Activated CD4-positive, alpha-beta T cell treated with anti-CD3 and anti-CD28 coated beads, Interleukin-2, amount 10 ng/mL, durations not matched to agents 7 days and 5 days (primary cell): ENCODE results near the gene TMEM158. TPM values are rescaled to one million over a fixed set of nuclear protein-coding genes. Genes with fewer than 3 reads are reported as not detected.

Experiments used
- CTCF ChIA-PET: fragments of 350-600 bp; sonication (Branson Sonifier 250); formaldehyde crosslinking; loops from one replicate; lab custom pipeline; 2021; ENCODE audit warnings: antibody characterized with exemption; lab: Charles Lee
- POLR2A ChIA-PET: fragments of 350-600 bp; sonication (Branson Sonifier 250); formaldehyde crosslinking; loops from one replicate; lab custom pipeline; 2021; ENCODE audit warnings: antibody characterized with exemption; lab: Charles Lee
- DNase-seq: peaks from one replicate; pipeline ENCODE4 v3.0.0-alpha.2; 2020
- H3K27ac Mint-ChIP-seq: one replicate; pipeline ENCODE4 v1.8.0; 2021; ENCODE audit warnings: mild to moderate bottlenecking, moderate library complexity, mixed read lengths
- H3K27me3 Mint-ChIP-seq: one replicate; pipeline ENCODE4 v1.8.0; 2021; ENCODE audit warnings: mixed read lengths
- H3K36me3 Mint-ChIP-seq: one replicate; pipeline ENCODE4 v1.8.0; 2021; ENCODE audit warnings: low read depth, mixed read lengths
- H3K4me1 Mint-ChIP-seq: one replicate; pipeline ENCODE4 v1.8.0; 2021; ENCODE audit warnings: mixed read lengths
- H3K4me3 Mint-ChIP-seq: one replicate; pipeline ENCODE4 v1.8.0; 2021; ENCODE audit warnings: mild to moderate bottlenecking, moderate library complexity, mixed read lengths
- H3K9me3 Mint-ChIP-seq: one replicate; pipeline ENCODE4 v1.8.0; 2021; ENCODE audit warnings: mixed read lengths
- total RNA-seq, 2 experiments: library from RNA; stranded (reverse); gene quantifications; one replicate each; pipeline ENCODE4 v1.2.3, GENCODE V29; 2021

Gene TMEM158
- total RNA-seq, 2 experiments from 2014 or later = 0.54 to 0.55 TPM

DNA sequence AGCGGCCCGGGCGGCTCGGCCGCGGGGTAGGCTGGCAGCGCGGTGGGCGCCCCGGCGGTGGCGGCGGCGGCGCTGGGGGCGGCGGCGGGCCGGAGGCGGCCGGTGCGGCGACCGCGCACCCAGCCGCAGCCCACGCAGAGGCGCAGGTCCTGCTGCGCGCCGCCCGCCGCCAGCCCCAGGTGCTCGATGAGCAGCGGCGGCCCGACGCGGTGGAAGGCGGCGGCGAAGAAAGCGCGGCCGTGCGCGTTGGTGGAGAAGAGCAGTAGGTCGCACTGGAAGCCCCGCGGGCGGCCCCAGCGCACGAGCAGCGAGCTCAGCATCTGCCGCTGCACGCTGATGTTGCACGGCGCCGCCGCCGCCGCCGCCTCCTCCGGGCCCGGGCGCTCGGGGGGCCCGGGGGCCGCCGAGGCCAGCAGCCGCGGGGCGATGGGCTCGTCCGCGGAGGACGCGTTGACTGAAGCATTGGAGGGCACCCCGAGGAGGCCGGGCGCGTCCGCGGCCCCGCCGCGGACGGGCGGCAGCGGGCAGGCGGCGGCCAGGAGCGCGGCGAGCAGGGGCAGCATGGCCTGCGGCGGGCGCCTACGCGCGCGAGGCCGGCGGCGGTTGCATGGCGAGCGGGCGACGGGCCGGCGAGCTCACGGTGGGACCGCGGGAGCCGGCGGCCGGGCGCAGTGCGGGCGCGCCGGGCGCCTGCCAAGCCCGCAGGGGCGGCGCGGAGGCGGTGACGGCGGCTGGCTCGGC, 452 bp downstream of the TMEM158 start:
- no peak overlapping the region for H3K4me3 Mint-ChIP-seq
- no peak overlapping the region for H3K27ac Mint-ChIP-seq
- H3K36me3 Mint-ChIP-seq = no peaks in the 10 kb centered on the region
- CTCF ChIA-PET = interaction anchor here (1.1 to 6.7 kb wide), 3 partner anchors 16 to 184 kb away, joined by 3 to 29 read pairs (median 4); no protein-coding TSS in a partner anchor
- POLR2A ChIA-PET = interaction anchor here (0.6 kb wide), 1 partner anchor 335 kb away, joined by 11 read pairs; no protein-coding TSS in a partner anchor
- H3K9me3 Mint-ChIP-seq = no peaks in the 10 kb centered on the region
- peaks cover 12% of the 10 kb centered on the region for H3K4me1 Mint-ChIP-seq
- H3K27me3 Mint-ChIP-seq = peaks cover 74% of the 10 kb centered on the region
- DNase-seq = peak; percentile 44

DNA sequence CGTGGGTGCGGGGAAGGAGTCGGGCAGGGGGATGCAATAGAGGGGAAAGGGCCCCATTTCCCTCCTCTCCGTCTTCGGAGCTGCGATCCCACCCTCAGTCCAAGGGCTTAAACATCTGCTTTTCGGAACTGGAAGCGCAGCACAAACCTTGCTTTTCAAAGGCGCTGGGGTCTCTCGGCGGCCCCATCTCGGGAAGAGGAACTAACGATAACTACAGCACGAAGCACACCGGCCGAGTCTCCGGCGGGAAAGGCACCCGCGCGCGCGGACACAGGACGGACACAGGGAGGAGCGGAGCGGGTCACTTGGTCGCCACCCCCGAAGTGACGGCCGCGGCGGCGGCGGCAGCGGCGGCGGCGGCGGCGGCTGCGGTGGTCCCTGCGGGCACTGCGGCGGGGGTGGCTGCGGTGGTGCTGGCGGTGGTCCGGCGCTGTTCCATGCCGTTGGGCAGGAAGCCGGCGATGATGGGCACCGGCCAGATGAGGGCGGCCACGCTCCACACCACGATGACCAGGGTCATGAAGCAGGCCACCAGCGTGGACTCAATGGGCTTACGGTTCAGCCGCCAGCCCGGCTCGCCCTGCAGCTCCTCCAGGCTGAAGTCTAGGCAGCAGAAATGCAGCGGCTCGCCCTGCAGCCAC, 1.1 kb downstream of the TMEM158 start:
- Mint-ChIP-seq H3K9me3 (no peaks in the 10 kb centered on the region), H3K4me1 (peaks cover 12% of the 10 kb centered on the region), H3K36me3 (no peaks in the 10 kb centered on the region), H3K27ac (peak overlapping the region; percentile 42), H3K4me3 (peak overlapping the region; percentile 72), H3K27me3 (peaks cover 75% of the 10 kb centered on the region)
- POLR2A ChIA-PET = no interaction called here
- DNase-seq = peak; percentile 18
- CTCF ChIA-PET = interaction anchor here (1.4 to 6.7 kb wide), 3 partner anchors 9 to 184 kb away, joined by 3 to 29 read pairs (median 9); no protein-coding TSS in a partner anchor

DNA sequence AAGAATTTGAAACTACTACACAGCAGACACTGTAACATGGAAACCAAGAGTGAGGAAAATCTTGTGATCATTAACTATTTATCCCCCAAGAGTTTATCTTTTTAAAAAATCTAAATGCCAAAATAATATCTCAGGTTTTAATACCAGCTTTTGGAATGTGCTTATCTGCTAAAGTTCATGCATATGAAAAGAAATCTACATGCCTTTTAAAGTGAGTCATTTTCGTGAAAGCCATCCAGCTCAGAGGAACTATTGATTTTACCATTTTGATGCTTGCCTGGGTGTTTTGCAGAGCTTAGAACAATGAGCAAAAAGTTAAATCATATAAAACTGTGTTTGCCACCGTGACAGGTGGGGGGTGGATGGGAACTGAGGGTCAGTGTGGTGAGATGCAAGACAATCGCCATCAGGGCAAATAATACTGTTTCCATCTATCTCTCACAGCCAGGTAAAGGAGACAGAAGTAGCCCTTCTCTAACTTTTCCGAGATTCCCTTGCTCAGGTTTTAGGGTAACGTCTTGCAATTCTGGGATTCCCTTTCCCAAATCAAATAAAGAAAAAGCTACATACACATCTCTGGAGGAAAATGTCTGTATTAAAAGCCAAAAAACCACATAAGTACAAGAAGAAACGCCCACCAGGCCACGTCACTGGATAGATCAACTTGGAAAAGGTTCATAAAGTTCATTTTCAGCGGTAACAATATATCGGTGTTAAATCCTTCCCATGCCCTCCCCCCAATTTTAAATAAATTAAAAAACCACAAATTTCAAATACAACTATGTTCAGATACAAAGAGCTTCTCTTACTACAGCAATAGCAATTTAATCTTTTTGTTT, 2.0 kb downstream of the TMEM158 start:
- no peak for DNase-seq

DNA sequence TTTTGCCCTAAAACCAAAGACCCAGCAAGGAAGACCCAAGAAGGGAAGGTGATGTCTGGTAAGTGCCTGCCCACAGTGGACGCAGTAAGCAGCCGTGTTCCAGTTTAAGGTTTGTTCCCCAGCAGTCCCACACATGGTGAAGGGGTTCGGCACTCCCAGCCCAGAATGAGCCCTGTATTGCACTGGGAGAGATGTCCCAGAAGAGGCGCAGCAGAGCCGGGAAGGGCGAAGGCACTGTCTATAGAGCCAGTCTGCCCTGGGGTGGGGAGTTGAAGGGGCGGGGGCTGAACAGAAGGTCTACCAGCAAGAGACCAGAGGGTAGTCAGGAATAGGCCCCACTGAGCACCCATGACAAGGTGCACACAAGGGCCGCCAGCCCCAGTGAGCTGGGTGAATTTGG, 6.4 kb downstream of the TMEM158 start:
- H3K4me3 Mint-ChIP-seq = no peak overlapping the region
- H3K4me1 Mint-ChIP-seq = peaks cover 7% of the 10 kb centered on the region
- POLR2A ChIA-PET = no interaction called here
- H3K9me3 Mint-ChIP-seq = no peaks in the 10 kb centered on the region
- H3K36me3 Mint-ChIP-seq = no peaks in the 10 kb centered on the region
- peaks cover 58% of the 10 kb centered on the region for H3K27me3 Mint-ChIP-seq
- DNase-seq = no peak
- CTCF ChIA-PET = interaction anchor here (0.6 to 1.6 kb wide), 4 partner anchors 9 to 180 kb away, joined by 3 to 8 read pairs (median 6); no protein-coding TSS in a partner anchor
- no peak overlapping the region for H3K27ac Mint-ChIP-seq

More for the DNA sequence above, 2.0 kb downstream of the TMEM158 start:
- Mint-ChIP-seq H3K4me1 (peaks cover 12% of the 10 kb centered on the region), H3K27me3 (peaks cover 66% of the 10 kb centered on the region), H3K4me3 (peak overlapping the region; percentile 50), H3K27ac (no peak overlapping the region), H3K36me3 (no peaks in the 10 kb centered on the region), H3K9me3 (no peaks in the 10 kb centered on the region)
- CTCF ChIA-PET = interaction anchor here (1.4 to 6.7 kb wide), 3 partner anchors 9 to 183 kb away, joined by 3 to 29 read pairs (median 9); no protein-coding TSS in a partner anchor
- POLR2A ChIA-PET = no interaction called here

DNA sequence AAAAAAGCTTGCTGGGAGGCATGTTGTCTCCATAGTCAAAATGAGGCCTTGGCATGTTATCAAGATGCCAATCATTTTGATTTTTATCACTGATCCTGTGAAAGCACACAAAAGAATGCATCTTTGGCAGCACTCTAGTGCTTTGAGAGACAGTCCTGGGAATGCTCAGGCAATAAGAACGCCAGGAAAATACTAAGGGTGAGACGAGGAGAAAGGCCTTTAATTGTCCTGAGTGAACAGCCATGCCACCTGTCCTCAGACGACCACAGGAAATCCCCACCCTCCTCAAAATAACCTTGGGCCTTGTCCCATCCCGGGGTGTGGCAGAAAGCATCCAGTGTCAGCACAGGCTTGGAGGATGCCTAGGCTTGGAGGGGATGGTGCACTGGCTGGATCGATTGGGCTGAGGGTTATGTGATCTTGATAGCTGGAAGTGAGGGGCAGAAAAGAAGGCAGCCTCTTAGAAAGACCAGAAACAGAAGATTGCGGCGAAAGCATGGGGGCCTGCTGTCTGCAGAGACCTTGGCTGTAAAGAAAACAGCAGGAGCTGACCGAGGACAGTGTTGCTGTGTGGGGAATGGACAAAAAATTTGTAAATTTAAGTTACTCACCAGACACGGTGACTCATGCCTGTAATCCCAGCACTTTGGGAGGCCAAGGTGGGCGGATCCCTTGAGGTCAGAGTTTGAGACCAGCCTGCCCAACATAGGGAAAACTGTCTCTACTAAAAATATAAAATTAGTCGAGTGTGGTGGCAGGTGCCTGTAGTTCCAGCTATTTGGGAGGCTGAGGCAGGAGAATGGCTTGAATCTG, 7.3 kb downstream of the TMEM158 start:
- Mint-ChIP-seq H3K9me3 (no peaks in the 10 kb centered on the region), H3K4me1 (peaks cover 10% of the 10 kb centered on the region), H3K4me3 (no peak overlapping the region), H3K27ac (no peak overlapping the region), H3K27me3 (peaks cover 49% of the 10 kb centered on the region), H3K36me3 (no peaks in the 10 kb centered on the region)
- POLR2A ChIA-PET = no interaction called here
- CTCF ChIA-PET = interaction anchor here (0.6 to 1.6 kb wide), 3 partner anchors 8 to 106 kb away, joined by 3 to 8 read pairs (median 5); no protein-coding TSS in a partner anchor
- DNase-seq = no peak

DNA sequence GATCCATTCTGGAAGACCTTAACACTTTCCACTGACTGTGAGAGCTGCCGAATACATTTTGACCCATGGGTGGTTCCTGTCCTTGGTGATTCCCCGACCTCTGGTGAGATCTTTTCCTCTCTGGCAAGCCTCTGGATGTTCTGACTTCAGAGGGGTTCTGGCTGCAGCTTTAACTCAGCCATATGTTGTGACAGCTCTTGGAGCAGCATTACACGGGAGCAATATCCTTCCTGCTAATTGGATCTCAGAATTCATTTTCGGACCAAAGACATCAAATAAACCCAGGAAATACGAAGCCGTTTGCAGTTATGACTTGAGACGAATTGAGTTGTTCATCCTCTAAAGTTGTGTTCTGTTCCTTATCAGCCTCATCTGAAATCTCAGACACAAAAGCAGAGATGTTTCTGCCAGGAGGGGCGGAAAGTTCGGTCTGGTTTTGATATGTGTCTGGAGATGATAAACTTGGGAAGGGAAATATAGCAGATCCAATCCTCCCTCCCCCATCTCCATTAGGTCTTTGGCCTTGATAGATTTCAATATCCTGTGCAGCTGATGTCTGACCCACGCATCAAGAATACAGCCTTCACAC, 10.0 kb downstream of the TMEM158 start:
- ChIA-PET POLR2A (no interaction called here), CTCF (interaction anchor here (1.0 to 1.4 kb wide), 3 partner anchors 17 to 179 kb away, joined by 3 to 8 read pairs (median 3); no protein-coding TSS in a partner anchor)
- no peak overlapping the region for H3K4me3 Mint-ChIP-seq
- no peaks in the 10 kb centered on the region for H3K9me3 Mint-ChIP-seq
- DNase-seq = no peak
- H3K4me1 Mint-ChIP-seq = peaks cover 10% of the 10 kb centered on the region
- H3K27me3 Mint-ChIP-seq = peaks cover 40% of the 10 kb centered on the region
- no peak overlapping the region for H3K27ac Mint-ChIP-seq
- no peaks in the 10 kb centered on the region for H3K36me3 Mint-ChIP-seq

DNA sequence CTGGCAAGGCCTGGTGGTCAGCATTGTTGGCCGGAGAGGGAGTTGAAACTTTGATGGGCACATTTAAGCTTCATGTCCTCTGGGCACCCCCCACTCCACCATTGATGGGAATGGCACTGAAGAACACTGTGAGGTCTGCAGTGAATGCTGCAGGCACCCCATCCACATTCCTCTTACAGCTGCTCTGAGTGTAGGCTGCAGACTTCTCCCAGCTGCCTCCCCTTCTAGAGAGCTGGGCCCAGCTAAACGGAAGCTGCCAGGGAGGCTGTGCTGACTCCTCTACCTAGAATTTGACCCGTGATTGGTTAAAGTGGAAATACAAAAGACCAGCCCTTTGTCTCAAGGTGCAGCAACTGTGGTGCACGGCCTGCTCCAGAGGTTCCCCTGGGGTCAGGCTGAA, 10.6 kb downstream of the TMEM158 start:
- Mint-ChIP-seq H3K9me3 (no peaks in the 10 kb centered on the region), H3K4me1 (peaks cover 15% of the 10 kb centered on the region), H3K27ac (no peak overlapping the region), H3K4me3 (no peak overlapping the region), H3K36me3 (no peaks in the 10 kb centered on the region), H3K27me3 (peaks cover 41% of the 10 kb centered on the region)
- POLR2A ChIA-PET = no interaction called here
- DNase-seq = no peak
- CTCF ChIA-PET = interaction anchor here (1.0 to 1.4 kb wide), 3 partner anchors 18 to 179 kb away, joined by 3 to 8 read pairs (median 3); no protein-coding TSS in a partner anchor

DNA sequence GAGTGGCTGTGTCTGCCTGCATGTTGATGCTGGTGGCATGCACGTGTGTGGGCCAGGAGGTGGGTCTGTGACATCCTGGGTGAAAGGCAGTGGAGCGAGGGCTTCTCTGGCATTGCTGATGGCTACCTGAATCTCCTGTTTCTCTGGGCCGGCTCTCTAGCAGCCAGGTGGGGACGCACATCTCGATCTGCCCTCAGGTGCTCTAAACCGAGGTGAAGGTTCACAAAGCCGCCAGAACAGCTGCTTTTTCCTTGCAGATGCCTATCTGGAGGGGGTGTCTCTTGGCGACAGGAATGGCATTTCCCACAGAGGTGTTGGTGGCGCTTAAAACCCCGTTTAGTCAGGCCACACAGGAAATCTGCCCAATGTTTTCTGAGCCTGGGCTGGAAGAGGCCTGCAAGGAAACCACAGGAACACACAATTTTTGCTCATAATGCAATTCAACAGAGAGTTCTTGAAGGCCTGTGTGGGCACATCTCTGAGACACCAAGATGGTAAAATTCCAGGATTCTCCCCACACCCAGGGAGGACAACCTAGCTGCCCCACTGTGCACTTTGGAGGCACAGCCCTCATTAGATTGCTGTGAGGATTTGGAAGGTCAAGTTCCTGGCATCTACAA, 11.9 kb downstream of the TMEM158 start:
- H3K27ac Mint-ChIP-seq = no peak overlapping the region
- CTCF ChIA-PET = no interaction called here
- H3K9me3 Mint-ChIP-seq = no peaks in the 10 kb centered on the region
- peaks cover 25% of the 10 kb centered on the region for H3K4me1 Mint-ChIP-seq
- no peak overlapping the region for H3K4me3 Mint-ChIP-seq
- POLR2A ChIA-PET = no interaction called here
- H3K36me3 Mint-ChIP-seq = no peaks in the 10 kb centered on the region
- peaks cover 44% of the 10 kb centered on the region for H3K27me3 Mint-ChIP-seq
- DNase-seq = no peak

DNA sequence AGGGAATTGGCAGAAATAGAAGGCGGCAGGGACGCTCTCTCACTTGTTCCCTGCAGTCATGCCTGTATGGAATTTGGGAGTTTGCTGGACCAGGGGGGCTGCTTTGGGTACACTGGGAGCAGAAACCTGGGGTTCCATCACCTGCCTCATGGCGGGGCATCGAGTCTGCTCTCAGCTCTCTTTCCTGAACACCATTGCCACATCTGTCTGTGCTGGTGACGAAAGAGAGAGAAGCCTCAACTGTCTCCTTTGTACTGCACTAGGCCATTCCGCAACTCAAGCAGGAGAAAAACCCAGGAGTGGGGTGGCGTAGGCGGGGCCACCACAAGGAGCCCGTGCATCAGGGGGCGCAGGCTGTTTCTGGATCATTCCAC, 14.0 kb downstream of the TMEM158 start:
- Mint-ChIP-seq H3K4me1 (peaks cover 43% of the 10 kb centered on the region), H3K36me3 (peaks cover 2% of the 10 kb centered on the region), H3K27ac (no peak overlapping the region), H3K27me3 (peaks cover 38% of the 10 kb centered on the region), H3K9me3 (no peaks in the 10 kb centered on the region), H3K4me3 (no peak overlapping the region)
- CTCF ChIA-PET = interaction anchor here (1.0 to 8.2 kb wide), 4 partner anchors 11 to 182 kb away, joined by 3 to 103 read pairs (median 9); no protein-coding TSS in a partner anchor
- no peak for DNase-seq
- POLR2A ChIA-PET = no interaction called here

DNA sequence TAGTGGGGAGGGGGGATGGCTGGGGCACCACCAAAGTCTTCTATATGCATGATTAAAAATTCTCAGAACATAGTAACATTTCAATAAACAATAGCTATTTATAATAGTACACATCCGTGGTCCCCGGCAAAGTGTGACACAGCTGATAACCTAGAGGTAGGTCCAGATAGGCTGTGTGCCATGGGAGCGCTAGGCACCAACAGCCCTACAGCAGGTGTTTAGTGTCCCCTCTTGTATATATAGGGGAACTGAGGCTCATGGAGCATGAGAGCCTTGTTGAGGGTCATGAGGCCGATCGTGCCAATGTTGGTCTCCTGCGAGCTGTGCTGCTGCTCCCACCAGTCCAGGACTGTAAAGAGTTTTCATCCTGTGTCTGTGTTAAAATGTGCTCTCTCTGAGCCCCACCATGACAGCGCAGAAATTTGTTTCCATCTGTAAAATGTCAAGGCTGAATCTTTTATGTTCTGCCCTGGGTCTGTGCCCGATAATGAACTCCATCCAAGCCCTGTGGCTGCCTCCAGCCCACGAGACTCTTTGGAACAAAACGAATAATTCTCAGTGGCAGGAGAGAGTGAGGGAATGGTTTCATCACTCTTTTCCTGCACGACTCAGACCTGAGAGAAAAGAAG, 14.5 kb downstream of the TMEM158 start:
- POLR2A ChIA-PET = interaction anchor here (0.6 kb wide), 1 partner anchor 171 kb away, joined by 3 read pairs; no protein-coding TSS in a partner anchor
- H3K36me3 Mint-ChIP-seq = peaks cover 2% of the 10 kb centered on the region
- no peak overlapping the region for H3K27ac Mint-ChIP-seq
- H3K27me3 Mint-ChIP-seq = peaks cover 35% of the 10 kb centered on the region
- CTCF ChIA-PET = interaction anchor here (1.0 to 8.2 kb wide), 12 partner anchors 8 to 448 kb away, joined by 3 to 103 read pairs (median 8); no protein-coding TSS in a partner anchor
- H3K4me1 Mint-ChIP-seq = peaks cover 44% of the 10 kb centered on the region
- no peaks in the 10 kb centered on the region for H3K9me3 Mint-ChIP-seq
- no peak overlapping the region for H3K4me3 Mint-ChIP-seq
- no peak for DNase-seq
